Aorta (tissue), 5 donors: ENCODE results near the gene PTRHD1. TPM values are rescaled to one million over a fixed set of nuclear protein-coding genes. Genes with fewer than 3 reads are reported as not detected.

ENCODE experiments used
- ATAC-seq: fragments of 200-7000 bp; cut with Tn5 transposase; one replicate; pipeline ENCODE4 v1.9.1; 2022; ENCODE audit warnings: moderate library complexity; ENCODE audit not compliant: low FRiP score
- DNase-seq, 2 donors: peaks; one replicate each; pipeline ENCODE4 v3.0.0-alpha.2; 2020
- H3K27ac ChIP-seq, 2 donors: one replicate each; pipeline ENCODE4 v1.5.1; 2013; ENCODE audit warnings: low read length in 2 of 2, mild to moderate bottlenecking in 2 of 2, moderate library complexity in 2 of 2, control low read depth in 1 of 2, inconsistent platforms in 1 of 2, low read depth in 1 of 2
- H3K27me3 ChIP-seq, 2 donors: one replicate each; pipeline ENCODE4 v1.6.1; 2013; ENCODE audit warnings: control low read depth in 1 of 2, low read length in 1 of 2, mild to moderate bottlenecking in 1 of 2, moderate library complexity in 1 of 2; ENCODE audit not compliant: insufficient read depth in 2 of 2, control insufficient read depth in 1 of 2
- H3K36me3 ChIP-seq, 2 donors: one replicate each; pipeline ENCODE4 v1.6.1; 2013; ENCODE audit warnings: control low read depth in 1 of 2, low read length in 1 of 2, mild to moderate bottlenecking in 1 of 2; ENCODE audit not compliant: insufficient read depth in 2 of 2, control insufficient read depth in 1 of 2
- H3K4me1 ChIP-seq, 2 donors: one replicate each; pipeline ENCODE4 v1.6.1; 2013; ENCODE audit warnings: low read length in 2 of 2, control low read depth in 1 of 2, mild to moderate bottlenecking in 1 of 2, moderate library complexity in 1 of 2; ENCODE audit not compliant: insufficient read depth in 2 of 2, control insufficient read depth in 1 of 2
- H3K4me3 ChIP-seq, 2 donors: one replicate each; pipeline ENCODE4 v1.5.1; 2013; ENCODE audit warnings: low read length in 2 of 2, control low read depth in 1 of 2, mild to moderate bottlenecking in 1 of 2
- H3K9me3 ChIP-seq: one replicate; pipeline ENCODE4 v1.6.1; 2013; ENCODE audit warnings: mild to moderate bottlenecking, low read length; ENCODE audit not compliant: control insufficient read depth
- WGBS, 2 donors: extraction: QIAGEN DNeasy Blood & Tissue Kit; methylation state at CpG; one replicate each; pipeline ENCODE4 v1.1.7; 2013; 5-methylcytosine and 5-hydroxymethylcytosine counted together
- intact Hi-C, 2 donors: fragments of 100-400 bp; cut with DNase I; formaldehyde crosslinking; loops; one replicate each; pipeline versions ENCODE4 v1.14.2 to v1.15.0; 2022
- polyA plus RNA-seq, 2 donors: library from polyadenylated mRNA; stranded (reverse); fragments of 200-250 nt; gene quantifications; one replicate each; pipeline ENCODE4 v1.2.3, GENCODE V29; 2013
- total RNA-seq, 2 donors: library from RNA; stranded (reverse); fragmentation: NEBNext Ultra II Directional; extraction: Animal tissue kit (Norgen Biotek cat#: 25700); gene quantifications; one replicate each; pipeline ENCODE4 v1.2.1, GENCODE V29; 2021
- donor health status: healthy with polysubstance abuse.
- donor health status: Bipolar disorder and iron deficiency.
- donor health status: DM: no; HTN: no; CAD: no.
- donor health status: DM: no; HTN: no; CAD: no.
- donor health status: DM: yes; HTN: yes; CAD: no.

PTRHD1 gene
- total and polyA plus RNA-seq, 4 donors, result 8.5 to 19.2 (median 17.3) TPM

DNA sequence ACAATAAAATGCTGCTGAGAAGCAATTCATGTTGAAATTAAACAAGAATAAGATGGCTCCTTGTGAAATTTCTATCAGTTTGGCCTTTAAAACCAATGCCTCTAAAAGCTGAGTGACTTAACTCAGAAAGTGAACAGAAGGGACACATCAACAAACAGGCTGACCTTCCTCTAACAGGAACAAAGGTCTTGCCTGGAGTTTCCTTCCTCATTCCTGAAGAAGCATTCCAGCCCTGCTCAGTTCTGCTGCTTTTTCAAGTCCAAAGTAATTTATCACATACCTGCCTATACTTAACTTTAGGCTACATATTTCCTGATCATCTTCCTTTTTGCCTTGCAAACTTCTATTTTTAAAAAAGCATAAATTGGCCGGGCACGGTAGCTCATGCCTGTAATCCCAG, 14.1 kb downstream of the PTRHD1 start:
- ATAC-seq, result no peak
- WGBS, 2 donors, result 79 to 83% methylated on average over 2 of the region's 2 CpGs
- Histone ChIP-seq H3K4me1 (no peaks in the 10 kb centered on the region), H3K27ac (no peak overlapping the region), H3K9me3 (no peaks in the 10 kb centered on the region), H3K27me3 (no peaks in the 10 kb centered on the region), H3K4me3 (no peak overlapping the region), H3K36me3 (no peaks in the 10 kb centered on the region)
- intact Hi-C loops, result no loop called here
- DNase-seq, result no peak

DNA sequence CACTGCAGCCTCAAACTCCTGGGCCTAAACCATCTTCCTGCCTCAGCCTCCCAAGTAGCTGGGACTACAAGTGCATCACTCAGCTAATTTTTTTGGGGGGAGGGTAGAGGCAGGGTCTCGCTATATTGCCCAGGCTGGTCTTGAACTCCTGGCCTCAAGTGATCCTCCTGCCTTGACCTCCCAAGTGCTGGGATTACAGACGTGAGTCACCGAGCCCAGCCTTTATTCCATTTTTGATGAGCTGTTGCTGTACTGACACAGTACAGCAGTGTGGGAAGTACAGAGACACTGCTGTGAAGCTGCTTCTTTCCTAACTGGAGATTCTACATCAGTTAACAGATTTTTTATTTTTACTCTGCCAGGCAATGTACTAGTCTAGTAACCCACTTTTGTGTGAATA, 18.8 kb downstream of the PTRHD1 start:
- no peaks in the 10 kb centered on the region for H3K9me3 ChIP-seq
- ATAC-seq (no peak), DNase-seq (no peak)
- H3K27ac ChIP-seq, result no peak overlapping the region
- H3K27me3 ChIP-seq, result no peaks in the 10 kb centered on the region
- H3K4me1 ChIP-seq, result no peaks in the 10 kb centered on the region
- intact Hi-C loops, result no loop called here
- H3K4me3 ChIP-seq, result no peak overlapping the region
- WGBS, 2 donors, result 75 to 77% methylated on average over 3 of the region's 3 CpGs
- H3K36me3 ChIP-seq, result peaks cover 0 to 4% of the 10 kb centered on the region in 2 donors

DNA sequence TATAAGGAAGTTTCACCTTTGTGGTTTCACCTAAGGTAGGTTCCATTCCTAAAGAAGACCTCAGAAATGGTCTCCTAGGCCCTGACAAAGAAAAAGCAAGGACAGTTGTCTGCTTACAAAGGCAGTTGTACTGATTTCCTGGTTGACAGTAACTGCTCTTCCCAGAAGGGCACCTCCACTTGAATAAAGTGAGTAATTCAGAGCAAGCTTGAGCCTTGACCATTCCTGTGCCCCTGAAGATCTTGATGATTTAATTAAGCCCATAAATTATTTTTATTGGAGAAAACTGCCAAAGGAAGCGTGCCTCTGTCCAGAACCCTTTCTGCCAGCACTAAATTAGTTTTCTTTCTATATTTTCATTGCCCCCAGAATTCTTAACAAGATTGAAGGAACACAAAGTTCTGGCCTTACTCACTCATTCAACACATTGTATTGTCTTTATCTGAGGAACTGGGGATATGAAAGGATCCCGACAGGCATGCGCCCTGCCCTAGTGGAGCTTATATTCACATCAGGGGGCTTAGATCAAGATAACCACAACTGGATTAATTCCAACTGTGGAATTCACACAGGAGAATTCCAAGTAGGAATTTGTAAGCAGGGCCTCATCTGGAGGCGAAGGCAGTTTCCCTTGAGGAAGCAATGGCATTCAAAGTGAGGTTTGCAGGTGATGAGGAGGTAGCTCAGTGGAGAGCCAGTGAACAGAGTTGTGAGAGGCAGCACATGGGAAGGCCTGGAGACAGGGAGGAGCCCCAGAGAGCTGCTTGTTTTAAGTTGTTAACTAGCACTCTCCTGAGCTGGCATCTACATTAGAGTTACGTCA, 21.2 kb downstream of the PTRHD1 start:
- Histone ChIP-seq H3K36me3 (peaks cover 3 to 4% of the 10 kb centered on the region in 2 donors), H3K27ac (no peak overlapping the region), H3K27me3 (no peaks in the 10 kb centered on the region), H3K9me3 (no peaks in the 10 kb centered on the region), H3K4me3 (no peak overlapping the region), H3K4me1 (no peaks in the 10 kb centered on the region)
- 79 to 82% methylated on average over 5 of the region's 5 CpGs for WGBS, 2 donors
- ATAC-seq, result no peak
- DNase-seq, result no peak
- intact Hi-C loops, result no loop called here

DNA sequence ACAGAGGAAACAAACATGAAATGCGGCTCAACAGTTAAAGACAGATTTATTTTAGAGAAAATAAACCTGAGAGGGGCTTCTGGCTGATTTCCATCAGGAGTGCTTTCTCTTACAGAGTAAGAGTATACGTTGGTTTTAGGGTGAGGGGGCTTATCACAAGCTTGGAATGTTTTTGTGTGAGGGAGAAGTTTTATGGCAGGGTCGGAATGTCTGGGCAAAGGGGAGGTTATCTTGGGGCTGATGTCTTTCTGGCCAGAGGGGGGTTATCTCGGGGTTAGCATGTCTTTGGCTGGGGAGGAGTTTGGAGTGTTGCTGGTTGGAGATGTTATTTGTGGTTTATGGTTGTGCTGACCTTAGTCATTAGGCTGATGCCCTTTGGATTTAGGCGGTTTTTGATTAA, 22.1 kb downstream of the PTRHD1 start:
- no peaks in the 10 kb centered on the region for H3K27me3 ChIP-seq
- 68 to 80% methylated on average over 5 of the region's 5 CpGs for WGBS, 2 donors
- DNase-seq, result no peak
- H3K9me3 ChIP-seq, result no peaks in the 10 kb centered on the region
- no peak for ATAC-seq
- H3K36me3 ChIP-seq, result peaks cover 3 to 6% of the 10 kb centered on the region in 2 donors
- intact Hi-C loops, result no loop called here
- peaks cover 0 to 2% of the 10 kb centered on the region in 2 donors for H3K4me1 ChIP-seq
- H3K4me3 ChIP-seq, result no peak overlapping the region
- H3K27ac ChIP-seq, result no peak overlapping the region

DNA sequence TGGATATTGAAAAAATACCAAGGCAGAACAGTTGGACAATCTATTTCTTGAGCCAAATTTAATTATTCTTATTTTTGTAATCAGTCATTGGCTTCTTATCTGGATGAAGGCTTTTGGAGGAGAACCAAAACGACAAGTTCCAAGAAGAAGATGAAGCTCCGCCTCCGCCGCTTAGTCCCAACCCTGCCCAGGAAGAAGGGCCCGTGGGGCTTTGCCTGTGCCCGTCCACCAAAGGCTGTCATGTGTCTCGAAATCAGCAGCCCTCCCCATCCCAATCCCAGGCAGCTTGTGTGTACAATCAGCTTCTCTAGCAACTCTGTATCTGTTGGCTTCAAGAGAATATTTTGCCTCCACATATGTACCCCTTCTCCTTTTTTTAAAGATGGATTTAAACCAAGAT, 24.6 kb downstream of the PTRHD1 start:
- no peaks in the 10 kb centered on the region for H3K9me3 ChIP-seq
- H3K27ac ChIP-seq, result no peak overlapping the region
- intact Hi-C loops, result no loop called here
- DNase-seq (peak in 1 of 2 donors; percentile 68), ATAC-seq (peak; percentile 70)
- H3K36me3 ChIP-seq, result peaks cover 3 to 10% of the 10 kb centered on the region in 2 donors
- no peak overlapping the region for H3K4me3 ChIP-seq
- H3K4me1 ChIP-seq, result peaks cover 0 to 2% of the 10 kb centered on the region in 2 donors
- no peaks in the 10 kb centered on the region for H3K27me3 ChIP-seq
- 52 to 57% methylated on average over 7 of the region's 7 CpGs for WGBS, 2 donors

DNA sequence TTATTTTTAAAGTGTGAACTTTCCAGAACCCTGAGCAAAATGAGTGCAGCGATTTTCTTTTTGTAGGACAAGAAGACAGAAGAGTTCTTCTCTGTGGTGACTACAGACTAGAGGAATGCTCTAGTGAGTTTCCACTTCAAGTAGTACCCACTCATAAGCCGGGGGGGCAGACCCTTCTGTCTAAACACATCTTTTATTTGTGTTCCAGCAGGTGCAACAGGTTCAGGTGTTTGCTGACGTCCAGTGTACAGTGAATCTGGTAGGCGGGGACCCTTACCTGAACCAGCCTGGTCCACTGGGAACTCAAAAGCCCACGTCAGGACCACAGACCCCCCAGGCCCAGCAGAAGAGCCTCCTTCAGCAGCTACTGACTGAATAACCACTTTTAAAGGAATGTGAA, 25.2 kb downstream of the PTRHD1 start:
- H3K9me3 ChIP-seq, result no peaks in the 10 kb centered on the region
- WGBS, 2 donors, result 90 to 91% methylated on average over 5 of the region's 5 CpGs
- H3K36me3 ChIP-seq, result peaks cover 3 to 10% of the 10 kb centered on the region in 2 donors
- no peaks in the 10 kb centered on the region for H3K27me3 ChIP-seq
- intact Hi-C loops, result no loop called here
- no peak overlapping the region for H3K27ac ChIP-seq
- DNase-seq, result no peak
- H3K4me1 ChIP-seq, result peaks cover 0 to 2% of the 10 kb centered on the region in 2 donors
- no peak for ATAC-seq
- H3K4me3 ChIP-seq, result no peak overlapping the region

DNA sequence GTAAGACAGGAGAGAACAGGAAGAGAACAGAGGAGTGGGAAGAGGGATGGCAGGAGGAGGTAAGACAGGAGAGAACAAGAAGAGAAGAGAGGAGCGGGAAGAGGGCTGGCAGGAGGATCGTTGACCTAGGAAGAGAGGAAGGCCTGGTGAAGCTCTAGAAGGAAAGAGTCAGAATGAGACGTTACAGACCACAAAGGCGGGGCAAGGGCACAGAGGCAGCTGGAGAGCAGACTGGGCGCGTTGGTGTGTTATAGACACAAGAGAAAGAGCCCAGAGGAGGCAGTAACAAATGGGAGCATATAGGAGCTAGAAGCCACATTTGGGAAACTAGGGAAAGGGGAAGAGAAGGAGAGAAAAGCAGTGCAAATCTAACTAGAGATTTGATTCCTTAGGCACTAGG, 26.6 kb downstream of the PTRHD1 start:
- no peaks in the 10 kb centered on the region for H3K27me3 ChIP-seq
- H3K4me3 ChIP-seq, result no peak overlapping the region
- H3K27ac ChIP-seq, result no peak overlapping the region
- ATAC-seq, result no peak
- WGBS, 2 donors, result 82 to 83% methylated on average over 6 of the region's 6 CpGs
- H3K36me3 ChIP-seq, result peaks cover 8 to 13% of the 10 kb centered on the region in 2 donors
- H3K4me1 ChIP-seq, result peaks cover 0 to 2% of the 10 kb centered on the region in 2 donors
- no peaks in the 10 kb centered on the region for H3K9me3 ChIP-seq
- intact Hi-C loops, result no loop called here
- no peak for DNase-seq

DNA sequence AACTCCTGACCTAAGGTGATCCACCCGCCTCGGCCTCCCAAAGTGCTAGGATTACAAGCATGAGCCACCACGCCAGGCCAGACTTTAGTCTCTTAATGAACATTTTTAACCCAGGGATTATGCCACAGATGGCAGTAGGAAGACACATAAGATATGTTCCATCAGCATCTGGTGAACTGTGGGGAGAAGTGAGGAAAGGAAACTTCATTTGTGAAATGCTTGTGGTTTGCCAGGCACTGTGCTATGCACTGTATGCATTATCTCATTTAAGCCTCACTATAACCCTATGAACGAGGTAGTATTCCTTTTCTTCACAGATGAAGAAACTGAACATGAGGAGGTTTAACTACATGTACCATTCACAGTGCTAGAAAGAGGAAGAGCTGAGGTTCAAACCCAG, 29.3 kb downstream of the PTRHD1 start:
- intact Hi-C loops, result no loop called here
- no peak for DNase-seq
- H3K27ac ChIP-seq, result no peak overlapping the region
- H3K4me3 ChIP-seq, result no peak overlapping the region
- H3K9me3 ChIP-seq, result no peaks in the 10 kb centered on the region
- 95 to 97% methylated on average over 4 of the region's 4 CpGs for WGBS, 2 donors
- peaks cover 8 to 9% of the 10 kb centered on the region in 2 donors for H3K36me3 ChIP-seq
- peaks cover 0 to 2% of the 10 kb centered on the region in 2 donors for H3K4me1 ChIP-seq
- no peak for ATAC-seq
- no peaks in the 10 kb centered on the region for H3K27me3 ChIP-seq

DNA sequence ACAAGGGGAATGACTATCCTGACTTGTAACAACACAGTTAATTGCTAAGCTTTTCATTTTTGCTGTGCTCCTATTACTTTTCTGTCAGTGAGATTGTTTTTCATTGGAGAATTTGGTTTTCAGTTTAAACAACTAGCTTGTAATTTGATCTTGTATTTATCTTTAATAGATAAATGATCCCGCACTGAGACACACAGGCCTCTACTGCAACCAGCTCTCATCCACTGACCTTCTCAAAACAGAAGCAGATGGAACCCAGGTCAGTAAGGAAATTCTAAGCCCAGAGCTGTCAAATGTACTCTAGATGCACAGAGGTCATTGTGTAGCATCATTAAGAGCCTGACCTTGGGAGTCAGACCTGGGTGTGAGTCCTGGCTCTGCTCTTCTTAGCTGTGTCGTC, 30.7 kb downstream of the PTRHD1 start:
- H3K4me1 ChIP-seq, result peaks cover 0 to 2% of the 10 kb centered on the region in 2 donors
- no peak overlapping the region for H3K27ac ChIP-seq
- ATAC-seq (no peak), DNase-seq (no peak)
- WGBS, 2 donors, result 58 to 70% methylated on average over 2 of the region's 2 CpGs
- peaks cover 7 to 12% of the 10 kb centered on the region in 2 donors for H3K36me3 ChIP-seq
- no peaks in the 10 kb centered on the region for H3K27me3 ChIP-seq
- no peaks in the 10 kb centered on the region for H3K9me3 ChIP-seq
- H3K4me3 ChIP-seq, result no peak overlapping the region
- intact Hi-C loops, result no loop called here
